ENCODE results near the gene HOXD11. TPM values are rescaled to one million over a fixed set of nuclear protein-coding genes. Genes with fewer than 3 reads are reported as not detected.

The HOXD11 gene
- total RNA-seq, 4 donors from 2014 or later = not detected

- no peaks in the 10 kb centered on the region for H3K9me3 ChIP-seq
- no peak overlapping the region for H3K27ac ChIP-seq
- no peak for DNase-seq (ENCODE audit: low spot score in 2 of 2)
- 35% methylated on average over 4 of the region's 4 CpGs for WGBS
- TF ChIP-seq EP300 (IDR thresholded peaks at IDR 0.05) (no peak), POLR2AphosphoS5 (IDR thresholded peaks at IDR 0.05) (no peak)
- H3K27me3 ChIP-seq = peaks cover 99% of the 10 kb centered on the region
- no peaks in the 10 kb centered on the region for H3K36me3 ChIP-seq
- peaks cover 38% of the 10 kb centered on the region for H3K4me1 ChIP-seq
- no peak overlapping the region for H3K4me3 ChIP-seq
Measured at GRCh38 chr2:176109946-176110345, 2.9 kb downstream of the HOXD11 start.

GRCh38 chr2:176110415-176111308, 3.6 kb downstream of the HOXD11 start:
- H3K4me1 ChIP-seq = peaks cover 37% of the 10 kb centered on the region
- H3K27me3 ChIP-seq = peaks cover 99% of the 10 kb centered on the region
- no peak for TF ChIP-seq POLR2A (IDR thresholded peaks at IDR 0.05)
- no peak for TF ChIP-seq POLR2AphosphoS5 (IDR thresholded peaks at IDR 0.05)
- no peak for TF ChIP-seq CTCF (IDR thresholded peaks at IDR 0.05)
- no peak for TF ChIP-seq EP300 (IDR thresholded peaks at IDR 0.05)
- no peaks in the 10 kb centered on the region for H3K9me3 ChIP-seq
- no peak for DNase-seq (ENCODE audit: low spot score in 2 of 2)
- WGBS = 31% methylated on average over 7 of the region's 7 CpGs
- no peaks in the 10 kb centered on the region for H3K36me3 ChIP-seq
- no peak overlapping the region for H3K27ac ChIP-seq
- no peak overlapping the region for H3K4me3 ChIP-seq

- Histone ChIP-seq H3K27ac (no peak overlapping the region), H3K9me3 (no peaks in the 10 kb centered on the region), H3K4me1 (peaks cover 34% of the 10 kb centered on the region), H3K36me3 (no peaks in the 10 kb centered on the region), H3K27me3 (peaks cover 99% of the 10 kb centered on the region), H3K4me3 (no peak overlapping the region)
- TF ChIP-seq EP300 (IDR thresholded peaks at IDR 0.05) (no peak), POLR2A (IDR thresholded peaks at IDR 0.05) (no peak), POLR2AphosphoS5 (IDR thresholded peaks at IDR 0.05) (no peak), CTCF (IDR thresholded peaks at IDR 0.05) (peak in 1 of 2 donors; percentile 64)
- no peak for DNase-seq (ENCODE audit: low spot score in 2 of 2)
- WGBS = 7% methylated on average over 16 of the region's 16 CpGs
Measured at GRCh38 chr2:176111309-176111663, 4.2 kb downstream of the HOXD11 start.

- Histone ChIP-seq H3K27me3 (peaks cover 99% of the 10 kb centered on the region), H3K4me3 (no peak overlapping the region), H3K9me3 (no peaks in the 10 kb centered on the region), H3K36me3 (no peaks in the 10 kb centered on the region), H3K27ac (no peak overlapping the region), H3K4me1 (peaks cover 30% of the 10 kb centered on the region)
- DNase-seq (ENCODE audit: low spot score in 2 of 2) = no peak
- TF ChIP-seq CTCF (IDR thresholded peaks at IDR 0.05) = no peak
- no peak for TF ChIP-seq POLR2A (IDR thresholded peaks at IDR 0.05)
- no peak for TF ChIP-seq POLR2AphosphoS5 (IDR thresholded peaks at IDR 0.05)
- no peak for TF ChIP-seq EP300 (IDR thresholded peaks at IDR 0.05)
- WGBS = 24% methylated on average over 27 of the region's 29 CpGs
Measured at GRCh38 chr2:176111846-176112374, 4.8 kb downstream of the HOXD11 start.

GRCh38 chr2:176112375-176113302, 5.6 kb downstream of the HOXD11 start:
- no peak for DNase-seq (ENCODE audit: low spot score in 2 of 2)
- H3K4me1 ChIP-seq = peaks cover 29% of the 10 kb centered on the region

More at GRCh38 chr2:176112375-176113302, 5.6 kb downstream of the HOXD11 start:
- H3K36me3 ChIP-seq = no peaks in the 10 kb centered on the region
- no peaks in the 10 kb centered on the region for H3K9me3 ChIP-seq
- no peak overlapping the region for H3K4me3 ChIP-seq
- TF ChIP-seq POLR2AphosphoS5 (IDR thresholded peaks at IDR 0.05) = no peak
- peaks cover 100% of the 10 kb centered on the region for H3K27me3 ChIP-seq
- no peak overlapping the region for H3K27ac ChIP-seq
- WGBS = 28% methylated on average over 25 of the region's 40 CpGs

Data from suprapubic skin (tissue), 4 donors.